Neural progenitor cell (in vitro differentiated cells): ENCODE results near the gene LRRC18. TPM values are rescaled to one million over a fixed set of nuclear protein-coding genes. Genes with fewer than 3 reads are reported as not detected.
A peak's percentile ranks its signal among the peaks of the same experiment; 100 is the strongest.

ENCODE experiments used
- DNase-seq: peaks from one replicate; pipeline ENCODE4 v3.0.0-alpha.2; 2016; ENCODE audit warnings: low spot score
- H2AFZ ChIP-seq: fragments of 200-600 bp; sonication (generic); replicated peaks from 2 replicates; pipeline ENCODE4 v1.6.1; 2016; ENCODE audit warnings: antibody characterized with exemption
- H3F3A ChIP-seq: fragments of 200-600 bp; sonication (generic); 2 replicates; pipeline ENCODE4 v1.6.1; 2016; ENCODE audit warnings: antibody characterized with exemption, low read depth
- H3K27ac ChIP-seq: fragments of 200-600 bp; sonication (generic); 2 replicates; pipeline ENCODE4 v1.5.1; 2016; ENCODE audit warnings: mild to moderate bottlenecking
- H3K27me3 ChIP-seq: fragments of 200-600 bp; sonication (generic); 2 replicates; pipeline ENCODE4 v1.6.1; 2016; ENCODE audit warnings: mild to moderate bottlenecking, moderate library complexity
- H3K36me3 ChIP-seq: fragments of 200-600 bp; sonication (generic); 2 replicates; pipeline ENCODE4 v1.5.1; 2016
- H3K4me1 ChIP-seq: fragments of 200-600 bp; sonication (generic); 2 replicates; pipeline ENCODE4 v1.6.1; 2016; ENCODE audit warnings: mixed run types
- H3K4me2 ChIP-seq: fragments of 200-600 bp; sonication (generic); 2 replicates; pipeline ENCODE4 v1.6.1; 2016
- H3K4me3 ChIP-seq: fragments of 200-600 bp; sonication (generic); 2 replicates; pipeline ENCODE4 v1.5.1; 2016
- H3K79me2 ChIP-seq: fragments of 200-600 bp; sonication (generic); 2 replicates; pipeline ENCODE4 v1.6.1; 2016; ENCODE audit warnings: low read depth
- H3K9ac ChIP-seq: fragments of 200-600 bp; sonication (generic); 2 replicates; pipeline ENCODE4 v1.6.1; 2016
- H3K9me3 ChIP-seq: fragments of 200-600 bp; sonication (generic); 2 replicates; pipeline ENCODE4 v1.5.1; 2016; ENCODE audit warnings: low read depth
- H4K20me1 ChIP-seq: fragments of 200-600 bp; sonication (generic); 2 replicates; pipeline ENCODE4 v1.6.1; 2016; ENCODE audit warnings: low read depth
- H3K27ac Mint-ChIP-seq: 3 replicates; pipeline ENCODE4 v1.8.0; 2021; ENCODE audit warnings: mixed read lengths
- H3K27me3 Mint-ChIP-seq: 2 replicates; pipeline ENCODE4 v1.8.0; 2022; ENCODE audit warnings: low read depth, mild to moderate bottlenecking, inconsistent platforms, moderate library complexity, mixed read lengths; ENCODE audit not compliant: insufficient read depth
- H3K36me3 Mint-ChIP-seq: 3 replicates; pipeline ENCODE4 v1.8.0; 2021; ENCODE audit warnings: mixed read lengths
- H3K4me1 Mint-ChIP-seq: 3 replicates; pipeline ENCODE4 v1.8.0; 2021; ENCODE audit warnings: mixed read lengths
- H3K4me3 Mint-ChIP-seq: 3 replicates; pipeline ENCODE4 v1.8.0; 2021; ENCODE audit warnings: mild to moderate bottlenecking, moderate library complexity, mixed read lengths
- H3K9me3 Mint-ChIP-seq: 3 replicates; pipeline ENCODE4 v1.8.0; 2020; ENCODE audit warnings: mixed read lengths
- EZH2 ChIP-seq: fragments of 200-600 bp; sonication (generic); IDR thresholded peaks from 2 replicates; pipeline ENCODE4 v1.6.1; 2017; ENCODE audit warnings: antibody characterized with exemption, mild to moderate bottlenecking, moderate library complexity
- EZH2phosphoT487 ChIP-seq: fragments of 200-600 bp; sonication (generic); IDR thresholded peaks from 2 replicates; pipeline ENCODE4 v1.6.1; 2017; ENCODE audit warnings: antibody characterized with exemption
- total RNA-seq: library from RNA; depleted of rRNA; stranded (reverse); fragments of >200 nt; gene quantifications from 2 replicates; pipeline ENCODE4 v1.2.3, GENCODE V29; 2015; ENCODE audit warnings: low replicate concordance
- TF ChIP-seq, protein P1 (sequence below): fragments of 200-600 bp; sonication (generic); IDR thresholded peaks from 2 replicates; pipeline ENCODE4 v1.5.1; 2017; ENCODE audit warnings: antibody characterized with exemption, mild to moderate bottlenecking

LRRC18 gene
- total RNA-seq, 1 donor from 2014 or later: not detected

DNA sequence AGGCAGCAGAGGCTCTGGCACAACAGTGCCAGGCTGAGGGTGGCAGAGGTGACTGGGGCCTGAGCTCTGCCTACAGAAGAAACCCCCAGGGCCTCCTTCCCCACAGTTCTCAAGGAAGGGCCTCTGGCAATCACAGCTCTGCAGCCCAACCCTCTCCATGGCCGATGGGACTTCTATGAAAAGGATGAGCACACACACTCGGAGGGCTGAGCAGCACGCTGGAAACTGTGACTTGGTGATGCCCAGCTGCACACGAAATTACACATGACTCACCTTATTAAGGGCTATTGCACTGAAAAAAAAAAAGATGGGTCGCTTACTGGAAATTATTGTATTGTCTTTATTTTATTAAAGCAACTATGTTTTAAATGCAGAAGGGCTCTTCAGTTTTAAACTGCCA lies 42.9 kb upstream of the LRRC18 start:
- no peak for DNase-seq
- TF ChIP-seq, protein P1, sequence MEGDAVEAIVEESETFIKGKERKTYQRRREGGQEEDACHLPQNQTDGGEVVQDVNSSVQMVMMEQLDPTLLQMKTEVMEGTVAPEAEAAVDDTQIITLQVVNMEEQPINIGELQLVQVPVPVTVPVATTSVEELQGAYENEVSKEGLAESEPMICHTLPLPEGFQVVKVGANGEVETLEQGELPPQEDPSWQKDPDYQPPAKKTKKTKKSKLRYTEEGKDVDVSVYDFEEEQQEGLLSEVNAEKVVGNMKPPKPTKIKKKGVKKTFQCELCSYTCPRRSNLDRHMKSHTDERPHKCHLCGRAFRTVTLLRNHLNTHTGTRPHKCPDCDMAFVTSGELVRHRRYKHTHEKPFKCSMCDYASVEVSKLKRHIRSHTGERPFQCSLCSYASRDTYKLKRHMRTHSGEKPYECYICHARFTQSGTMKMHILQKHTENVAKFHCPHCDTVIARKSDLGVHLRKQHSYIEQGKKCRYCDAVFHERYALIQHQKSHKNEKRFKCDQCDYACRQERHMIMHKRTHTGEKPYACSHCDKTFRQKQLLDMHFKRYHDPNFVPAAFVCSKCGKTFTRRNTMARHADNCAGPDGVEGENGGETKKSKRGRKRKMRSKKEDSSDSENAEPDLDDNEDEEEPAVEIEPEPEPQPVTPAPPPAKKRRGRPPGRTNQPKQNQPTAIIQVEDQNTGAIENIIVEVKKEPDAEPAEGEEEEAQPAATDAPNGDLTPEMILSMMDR: no peak
- no peak for TF ChIP-seq EZH2
- no peak for TF ChIP-seq EZH2phosphoT487
- Histone ChIP-seq H3K79me2 (no peaks in the 10 kb centered on the region), H3K9me3 (no peaks in the 10 kb centered on the region), H4K20me1 (no peaks in the 10 kb centered on the region), H2AFZ (no peak overlapping the region), H3K9ac (no peak overlapping the region), H3K4me1 (no peaks in the 10 kb centered on the region), H3K4me2 (no peak overlapping the region), H3K36me3 (no peaks in the 10 kb centered on the region), H3F3A (no peaks in the 10 kb centered on the region), H3K27me3 (no peaks in the 10 kb centered on the region), H3K27ac (no peak overlapping the region), H3K4me3 (no peak overlapping the region)
- no peaks in the 10 kb centered on the region for H3K36me3 Mint-ChIP-seq
- no peaks in the 10 kb centered on the region for H3K9me3 Mint-ChIP-seq
- peaks cover 14% of the 10 kb centered on the region for H3K27me3 Mint-ChIP-seq
- H3K4me1 Mint-ChIP-seq: no peaks in the 10 kb centered on the region
- H3K4me3 Mint-ChIP-seq: no peak overlapping the region
- no peak overlapping the region for H3K27ac Mint-ChIP-seq

DNA sequence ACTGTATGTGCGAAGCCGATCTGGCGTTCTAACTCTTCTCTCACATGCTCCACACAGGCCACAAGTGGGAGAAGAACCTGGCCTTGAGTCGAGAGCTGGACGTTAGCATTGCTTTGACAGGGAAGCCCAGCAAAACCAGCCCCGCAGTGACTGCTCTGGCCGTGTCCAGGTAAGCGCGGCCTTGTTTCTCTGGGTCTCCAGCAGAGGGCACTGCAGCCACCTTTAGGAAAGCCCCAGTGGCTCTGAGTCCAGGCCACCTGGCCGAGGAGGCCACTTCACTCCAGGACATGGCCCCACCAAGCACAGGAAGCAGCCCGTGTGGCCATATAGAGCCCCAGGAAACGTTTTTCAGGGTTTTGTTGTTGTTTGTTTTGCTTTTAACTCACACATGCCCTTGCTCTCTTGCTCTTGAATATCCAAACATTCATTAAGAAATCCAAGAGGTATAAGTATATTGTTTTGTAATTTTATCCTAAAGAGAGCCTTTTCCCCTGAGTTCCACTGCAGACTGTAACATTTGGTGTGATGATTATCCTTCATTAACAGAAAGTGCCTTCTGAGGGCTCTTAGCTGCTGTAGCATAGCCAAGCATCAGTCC lies 41.8 kb upstream of the LRRC18 start:
- H3K9me3 ChIP-seq: no peaks in the 10 kb centered on the region
- H3K27ac Mint-ChIP-seq: no peak overlapping the region
- no peak overlapping the region for H3K27ac ChIP-seq
- no peak overlapping the region for H3K4me3 ChIP-seq
- H3K4me1 ChIP-seq: no peaks in the 10 kb centered on the region
- no peaks in the 10 kb centered on the region for H3K4me1 Mint-ChIP-seq
- H4K20me1 ChIP-seq: no peaks in the 10 kb centered on the region
- no peak overlapping the region for H3K9ac ChIP-seq
- H3F3A ChIP-seq: no peaks in the 10 kb centered on the region
- TF ChIP-seq, protein P1: peak; percentile 82
- TF ChIP-seq EZH2phosphoT487 (no peak), EZH2 (no peak)
- peaks cover 16% of the 10 kb centered on the region for H3K27me3 Mint-ChIP-seq
- H2AFZ ChIP-seq: peak overlapping the region; percentile 38
- no peak overlapping the region for H3K4me3 Mint-ChIP-seq
- no peaks in the 10 kb centered on the region for H3K27me3 ChIP-seq
- H3K36me3 Mint-ChIP-seq: no peaks in the 10 kb centered on the region
- no peaks in the 10 kb centered on the region for H3K9me3 Mint-ChIP-seq
- DNase-seq: peak; percentile 85
- no peak overlapping the region for H3K4me2 ChIP-seq
- no peaks in the 10 kb centered on the region for H3K36me3 ChIP-seq
- H3K79me2 ChIP-seq: no peaks in the 10 kb centered on the region

DNA sequence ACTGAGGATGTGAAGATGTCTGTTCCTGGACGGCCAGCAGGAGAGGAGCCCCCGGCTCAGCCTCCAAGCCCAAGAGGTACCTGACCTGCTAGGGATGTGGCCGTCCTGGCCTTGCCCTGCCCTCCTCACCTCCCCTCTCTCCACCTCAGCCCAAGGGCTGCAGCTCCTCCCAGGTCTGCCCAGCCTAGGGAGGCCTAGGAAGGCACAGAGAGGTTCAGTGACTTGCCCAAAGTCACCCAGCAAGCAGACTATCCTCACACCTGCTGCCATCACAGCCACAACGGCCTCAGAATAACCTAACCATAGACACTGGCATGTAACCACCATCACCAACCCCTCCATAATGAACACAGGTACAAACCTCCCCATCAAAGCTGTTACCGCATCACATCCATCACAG lies 38.7 kb upstream of the LRRC18 start:
- H3K4me3 Mint-ChIP-seq: no peak overlapping the region
- no peak overlapping the region for H3K4me3 ChIP-seq
- no peaks in the 10 kb centered on the region for H3K4me1 ChIP-seq
- H3K9me3 ChIP-seq: no peaks in the 10 kb centered on the region
- H3K4me1 Mint-ChIP-seq: no peaks in the 10 kb centered on the region
- H3K9ac ChIP-seq: no peak overlapping the region
- no peaks in the 10 kb centered on the region for H3K36me3 ChIP-seq
- H3K27ac ChIP-seq: no peak overlapping the region
- no peaks in the 10 kb centered on the region for H3K36me3 Mint-ChIP-seq
- no peaks in the 10 kb centered on the region for H3K9me3 Mint-ChIP-seq
- H4K20me1 ChIP-seq: no peaks in the 10 kb centered on the region
- no peaks in the 10 kb centered on the region for H3K27me3 ChIP-seq
- no peak for DNase-seq
- no peaks in the 10 kb centered on the region for H3F3A ChIP-seq
- TF ChIP-seq EZH2: no peak
- TF ChIP-seq, protein P1: no peak
- no peak for TF ChIP-seq EZH2phosphoT487
- H3K27ac Mint-ChIP-seq: no peak overlapping the region
- no peak overlapping the region for H2AFZ ChIP-seq
- peaks cover 10% of the 10 kb centered on the region for H3K27me3 Mint-ChIP-seq
- H3K4me2 ChIP-seq: no peak overlapping the region
- no peaks in the 10 kb centered on the region for H3K79me2 ChIP-seq
